HCT116 (cell line): ENCODE measurements around the gene NUBPL. TPM values are rescaled to one million over a fixed set of nuclear protein-coding genes. Genes with fewer than 3 reads are reported as not detected.

Source experiments
- ATAC-seq: fragments of 200-7000 bp; cut with Tn5 transposase; 2 replicates; pipeline ENCODE4 v1.9.1; 2020; ENCODE audit warnings: mild to moderate bottlenecking, moderate library complexity
- BruUV-seq: library from RNA; stranded (reverse); fragments of 400-500 nt; replicated peaks from 2 replicates; lab custom pipeline; 2021; lab: Mats Ljungman, UMichigan
- CTCF ChIA-PET: fragments of 300-600 bp; sonication (Branson Sonifier 250); formaldehyde crosslinking; loops from one replicate; lab custom pipeline; 2021; ENCODE audit warnings: antibody characterized with exemption; lab: Charles Lee
- POLR2A ChIA-PET: fragments of 300-600, 350-600 bp; sonication (Branson Sonifier 250); formaldehyde crosslinking; loops from one replicate; lab custom pipeline; 2021; ENCODE audit warnings: antibody characterized with exemption; lab: Charles Lee
- RAD21 ChIA-PET, 2 experiments: fragments of 300-600 bp; sonication (Branson Sonifier 250); formaldehyde crosslinking; loops; one replicate each; lab custom pipeline; 2023; ENCODE audit warnings: low total read pairs in 2 of 2; ENCODE audit not compliant: uncharacterized antibody in 2 of 2, unreplicated experiment in 2 of 2, low non-redundant PET in 1 of 2; lab: Charles Lee
- DNase-seq: peaks from one replicate; pipeline ENCODE4 v3.0.0-alpha.2; 2010; ENCODE audit warnings: low read depth, low spot score
- H2AFZ ChIP-seq: fragments of 200-600 bp; shearing (Covaris generic), sonication (generic); 2 replicates; pipeline ENCODE4 v1.6.1; 2017; ENCODE audit warnings: low read depth, mixed run types, mixed read lengths, antibody characterized with exemption, low read length; ENCODE audit not compliant: poor library complexity, severe bottlenecking
- H3K27ac ChIP-seq: 2 replicates; pipeline ENCODE4 v1.5.1; 2012; ENCODE audit warnings: low read depth, low read length
- H3K27me3 ChIP-seq: fragments of 200-600 bp; sonication (generic); 2 replicates; pipeline ENCODE4 v1.6.1; 2016; ENCODE audit warnings: mixed run types, low read length, mixed read lengths; ENCODE audit not compliant: insufficient read depth
- H3K36me3 ChIP-seq, 2 experiments: fragments of 200-500 bp in 1 of 2; fragments of 200-600 bp in 1 of 2; sonication (Bioruptor generic) in 1 of 2; sonication (generic) in 1 of 2; 2 replicates each; pipeline versions ENCODE4 v1.5.1 to v1.6.1; 2014 to 2016; ENCODE audit warnings: low read length in 2 of 2, inconsistent platforms in 1 of 2, mixed read lengths in 1 of 2, mixed run types in 1 of 2; ENCODE audit not compliant: insufficient read depth in 2 of 2, control insufficient read depth in 1 of 2
- H3K4me1 ChIP-seq, 2 experiments: fragments of 200-600 bp in 1 of 2; sonication (generic) in 1 of 2; 2 replicates each; pipeline versions ENCODE4 v1.5.1 to v1.6.1; 2012 to 2017; ENCODE audit warnings: low read length in 2 of 2, inconsistent platforms in 1 of 2, mild to moderate bottlenecking in 1 of 2, mixed read lengths in 1 of 2, mixed run types in 1 of 2, moderate library complexity in 1 of 2; ENCODE audit not compliant: insufficient read depth in 2 of 2, control insufficient read depth in 1 of 2
- H3K4me2 ChIP-seq: fragments of 200-600 bp; sonication (generic); 2 replicates; pipeline ENCODE4 v1.6.1; 2017; ENCODE audit warnings: mixed run types, low read length, mixed read lengths
- H3K4me3 ChIP-seq, 2 experiments: fragments of 200-600 bp in 1 of 2; sonication (generic) in 1 of 2; replicated peaks in 1 of 2; 2 replicates each; pipeline ENCODE4 v1.5.1; 2011 to 2016; ENCODE audit warnings: low read length in 2 of 2, control low read depth in 1 of 2, low read depth in 1 of 2, mild to moderate bottlenecking in 1 of 2, mixed read lengths in 1 of 2, mixed run types in 1 of 2
- H3K79me2 ChIP-seq: fragments of 200-600 bp; sonication (generic); 2 replicates; pipeline ENCODE4 v1.6.1; 2017; ENCODE audit warnings: mild to moderate bottlenecking, mixed run types, low read length, moderate library complexity, mixed read lengths; ENCODE audit not compliant: insufficient read depth
- H3K9ac ChIP-seq: fragments of 200-600 bp; sonication (generic); 2 replicates; pipeline ENCODE4 v1.6.1; 2016; ENCODE audit warnings: low read length, mixed read lengths
- H3K9me2 ChIP-seq: fragments of 200-600 bp; sonication (generic), shearing (Covaris generic); 2 replicates; pipeline ENCODE4 v1.6.1; 2017; ENCODE audit warnings: mixed run types, mild to moderate bottlenecking, moderate library complexity; ENCODE audit not compliant: insufficient read depth
- H3K9me3 ChIP-seq, 2 experiments: fragments of 200-500 bp in 1 of 2; fragments of 200-600 bp in 1 of 2; sonication (Bioruptor generic) in 1 of 2; sonication (generic) in 1 of 2; 2 replicates each; pipeline ENCODE4 v1.6.1; 2014 to 2017; ENCODE audit warnings: low read length in 2 of 2, mixed read lengths in 2 of 2, inconsistent platforms in 1 of 2, low read depth in 1 of 2, mild to moderate bottlenecking in 1 of 2, mixed run types in 1 of 2, moderate library complexity in 1 of 2; ENCODE audit not compliant: control insufficient read depth in 1 of 2, insufficient read depth in 1 of 2
- H4K20me1 ChIP-seq: fragments of 200-600 bp; sonication (generic), shearing (Covaris generic); 2 replicates; pipeline ENCODE4 v1.6.1; 2017; ENCODE audit warnings: mixed run types, mild to moderate bottlenecking, moderate library complexity; ENCODE audit not compliant: insufficient read depth
- CBX3 ChIP-seq: IDR thresholded peaks from 2 replicates; pipeline ENCODE4 v1.6.1; 2012; ENCODE audit warnings: low read depth
- CEBPB ChIP-seq: IDR thresholded peaks from 2 replicates; pipeline ENCODE4 v1.6.1; 2012; ENCODE audit warnings: low read depth
- EGR1 ChIP-seq: IDR thresholded peaks from 2 replicates; pipeline ENCODE4 v1.6.1; 2012; ENCODE audit warnings: low read depth
- ELF1 ChIP-seq: IDR thresholded peaks from 2 replicates; pipeline ENCODE4 v1.6.1; 2012; ENCODE audit warnings: low read depth, borderline replicate concordance
- EZH2 ChIP-seq: fragments of 200-600 bp; sonication (generic); IDR thresholded peaks from 2 replicates; pipeline ENCODE4 v1.6.1; 2017; ENCODE audit warnings: antibody characterized with exemption, mixed run types
- POLR2A ChIP-seq: IDR thresholded peaks from 2 replicates; pipeline ENCODE4 v1.7.0; 2011; ENCODE audit warnings: borderline replicate concordance; ENCODE audit not compliant: insufficient read depth, insufficient read length; ENCODE audit errors: extremely low read depth
- SIN3A ChIP-seq: IDR thresholded peaks from 2 replicates; pipeline ENCODE4 v1.6.1; 2012; ENCODE audit warnings: low read depth
- SP1 ChIP-seq: IDR thresholded peaks from 2 replicates; pipeline ENCODE4 v1.6.1; 2012; ENCODE audit warnings: low read depth
- TCF7L2 ChIP-seq: IDR thresholded peaks from 2 replicates; pipeline ENCODE4 v1.7.0; 2011; ENCODE audit warnings: borderline replicate concordance, inconsistent platforms; ENCODE audit not compliant: insufficient read depth, insufficient read length; ENCODE audit errors: extremely low read depth
- YY1 ChIP-seq: IDR thresholded peaks from 2 replicates; pipeline ENCODE4 v1.6.1; 2011; ENCODE audit warnings: low read length, low read depth, moderate library complexity, mild to moderate bottlenecking; ENCODE audit not compliant: insufficient replicate concordance; ENCODE audit errors: extremely low read depth
- ZNF274 ChIP-seq: fragments of 200-500 bp; sonication (Bioruptor generic); IDR thresholded peaks from 2 replicates; pipeline ENCODE4 v1.6.1; 2014; ENCODE audit warnings: mild to moderate bottlenecking, low read depth, low read length, inconsistent platforms
- intact Hi-C: fragments of 100-400 bp; cut with micrococcal nuclease; formaldehyde crosslinking; loops from 2 replicates; pipeline ENCODE4 v1.10.0; 2022
- total RNA-seq: library from RNA; stranded (reverse); gene quantifications from one replicate; pipeline ENCODE4 v1.2.1, GENCODE V29; 2021; ENCODE audit not compliant: unreplicated experiment
- TF ChIP-seq, protein P1 (sequence below): IDR thresholded peaks from 2 replicates; pipeline ENCODE4 v1.6.1; 2011; ENCODE audit warnings: mild to moderate bottlenecking, low read length, moderate library complexity; ENCODE audit not compliant: insufficient replicate concordance; ENCODE audit errors: extremely low read depth
- TF ChIP-seq, protein P2 (sequence below): IDR thresholded peaks from 2 replicates; pipeline ENCODE4 v1.6.1; 2012
- TF ChIP-seq, protein P3 (sequence below): IDR thresholded peaks from 2 replicates; pipeline ENCODE4 v1.6.1; 2012
- TF ChIP-seq, protein P4 (sequence below), 3 experiments: fragments of 200-600 bp in 1 of 3; sonication (generic) in 1 of 3; IDR thresholded peaks in 2 of 3; conservative IDR thresholded peaks in 1 of 3; 2 replicates each; pipeline ENCODE4 v1.5.1; 2012 to 2017; ENCODE audit warnings: low read depth in 2 of 3, low read length in 2 of 3, antibody characterized with exemption in 1 of 3, borderline replicate concordance in 1 of 3, control low read depth in 1 of 3, mild to moderate bottlenecking in 1 of 3, mixed read lengths in 1 of 3, mixed run types in 1 of 3, moderate library complexity in 1 of 3; ENCODE audit not compliant: insufficient read depth in 1 of 3

NUBPL gene
- total RNA-seq, 1 experiment from 2014 or later = 11.3 TPM

DNA sequence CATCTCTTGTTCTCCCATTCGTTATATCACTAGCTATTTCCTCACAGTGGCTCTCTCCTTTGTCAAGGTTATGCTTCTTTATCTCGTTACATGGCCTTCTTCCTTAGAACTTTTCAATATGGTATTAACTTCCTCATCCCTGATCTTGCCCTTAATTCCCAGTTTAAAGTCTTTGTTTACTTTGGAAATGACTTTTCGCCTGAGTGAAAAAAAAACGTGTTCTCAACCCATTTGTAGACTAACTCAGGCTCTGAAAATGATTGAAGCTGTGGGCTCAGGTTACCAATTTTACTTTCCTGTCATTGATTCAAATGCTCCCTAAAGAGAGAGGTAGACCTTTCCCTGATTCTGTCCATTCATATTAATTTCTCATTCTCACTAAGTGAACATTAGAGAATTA lies 135.2 kb downstream of the NUBPL start:
- TF ChIP-seq YY1 = no peak
- no peak for TF ChIP-seq EGR1
- no peak for TF ChIP-seq SP1
- TF ChIP-seq CBX3 = no peak
- TF ChIP-seq, protein P1, sequence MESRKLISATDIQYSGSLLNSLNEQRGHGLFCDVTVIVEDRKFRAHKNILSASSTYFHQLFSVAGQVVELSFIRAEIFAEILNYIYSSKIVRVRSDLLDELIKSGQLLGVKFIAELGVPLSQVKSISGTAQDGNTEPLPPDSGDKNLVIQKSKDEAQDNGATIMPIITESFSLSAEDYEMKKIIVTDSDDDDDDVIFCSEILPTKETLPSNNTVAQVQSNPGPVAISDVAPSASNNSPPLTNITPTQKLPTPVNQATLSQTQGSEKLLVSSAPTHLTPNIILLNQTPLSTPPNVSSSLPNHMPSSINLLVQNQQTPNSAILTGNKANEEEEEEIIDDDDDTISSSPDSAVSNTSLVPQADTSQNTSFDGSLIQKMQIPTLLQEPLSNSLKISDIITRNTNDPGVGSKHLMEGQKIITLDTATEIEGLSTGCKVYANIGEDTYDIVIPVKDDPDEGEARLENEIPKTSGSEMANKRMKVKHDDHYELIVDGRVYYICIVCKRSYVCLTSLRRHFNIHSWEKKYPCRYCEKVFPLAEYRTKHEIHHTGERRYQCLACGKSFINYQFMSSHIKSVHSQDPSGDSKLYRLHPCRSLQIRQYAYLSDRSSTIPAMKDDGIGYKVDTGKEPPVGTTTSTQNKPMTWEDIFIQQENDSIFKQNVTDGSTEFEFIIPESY = no peak
- TF ChIP-seq EZH2 = no peak
- no peak for TF ChIP-seq CEBPB
- no peak for TF ChIP-seq ZNF274
- TF ChIP-seq, protein P2, sequence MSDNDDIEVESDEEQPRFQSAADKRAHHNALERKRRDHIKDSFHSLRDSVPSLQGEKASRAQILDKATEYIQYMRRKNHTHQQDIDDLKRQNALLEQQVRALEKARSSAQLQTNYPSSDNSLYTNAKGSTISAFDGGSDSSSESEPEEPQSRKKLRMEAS = no peak
- no peak for TF ChIP-seq ELF1
- no peak for TF ChIP-seq TCF7L2
- TF ChIP-seq, protein P3, sequence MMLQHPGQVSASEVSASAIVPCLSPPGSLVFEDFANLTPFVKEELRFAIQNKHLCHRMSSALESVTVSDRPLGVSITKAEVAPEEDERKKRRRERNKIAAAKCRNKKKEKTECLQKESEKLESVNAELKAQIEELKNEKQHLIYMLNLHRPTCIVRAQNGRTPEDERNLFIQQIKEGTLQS = no peak
- TF ChIP-seq, protein P4, sequence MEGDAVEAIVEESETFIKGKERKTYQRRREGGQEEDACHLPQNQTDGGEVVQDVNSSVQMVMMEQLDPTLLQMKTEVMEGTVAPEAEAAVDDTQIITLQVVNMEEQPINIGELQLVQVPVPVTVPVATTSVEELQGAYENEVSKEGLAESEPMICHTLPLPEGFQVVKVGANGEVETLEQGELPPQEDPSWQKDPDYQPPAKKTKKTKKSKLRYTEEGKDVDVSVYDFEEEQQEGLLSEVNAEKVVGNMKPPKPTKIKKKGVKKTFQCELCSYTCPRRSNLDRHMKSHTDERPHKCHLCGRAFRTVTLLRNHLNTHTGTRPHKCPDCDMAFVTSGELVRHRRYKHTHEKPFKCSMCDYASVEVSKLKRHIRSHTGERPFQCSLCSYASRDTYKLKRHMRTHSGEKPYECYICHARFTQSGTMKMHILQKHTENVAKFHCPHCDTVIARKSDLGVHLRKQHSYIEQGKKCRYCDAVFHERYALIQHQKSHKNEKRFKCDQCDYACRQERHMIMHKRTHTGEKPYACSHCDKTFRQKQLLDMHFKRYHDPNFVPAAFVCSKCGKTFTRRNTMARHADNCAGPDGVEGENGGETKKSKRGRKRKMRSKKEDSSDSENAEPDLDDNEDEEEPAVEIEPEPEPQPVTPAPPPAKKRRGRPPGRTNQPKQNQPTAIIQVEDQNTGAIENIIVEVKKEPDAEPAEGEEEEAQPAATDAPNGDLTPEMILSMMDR (IDR thresholded peaks at IDR 0.05 in 2 of 3, conservative IDR thresholded peaks at IDR 0.05 in 1 of 3; ENCODE audit: borderline replicate concordance in 1 of 3, insufficient read depth in 1 of 3, low read depth in 2 of 3, low read length in 2 of 3) = no peak
- no peak for TF ChIP-seq POLR2A
- no peak for TF ChIP-seq SIN3A
- TF ChIP-seq, all 23 proteins: peak for 0
- no TSS peak for BruUV-seq
- Histone ChIP-seq H2AFZ (no peak overlapping the region), H3K9me2 (no peaks in the 10 kb centered on the region), H3K79me2 (no peaks in the 10 kb centered on the region), H3K4me2 (no peak overlapping the region), H3K4me1 (no peaks in the 10 kb centered on the region), H4K20me1 (no peaks in the 10 kb centered on the region), H3K4me3 (no peak overlapping the region), H3K9ac (no peak overlapping the region), H3K27ac (no peak overlapping the region), H3K36me3 (no peaks in the 10 kb centered on the region), H3K27me3 (no peaks in the 10 kb centered on the region), H3K9me3 (no peaks in the 10 kb centered on the region)
- intact Hi-C loops = no loop called here
- RAD21 ChIA-PET = no interaction called here
- POLR2A ChIA-PET = no interaction called here
- no peak for DNase-seq
- CTCF ChIA-PET = no interaction called here
- ATAC-seq = no peak
